ENCODE data around the gene HSD17B14.
"Not testable (repeated sequence)": the region's sequence is repeated elsewhere in the genome, so short reads cannot be mapped to it uniquely, and the experiment has no call there.

HSD17B14 gene

GRCh38 chr19:48867123-48867745 is 30.9 kb upstream of the HSD17B14 start:
- FAIRE-seq = no peak

GRCh38 chr19:48866692-48867091 is 30.4 kb upstream of the HSD17B14 start:
- FAIRE-seq = no peak

GRCh38 chr19:48862827-48863226 is 26.5 kb upstream of the HSD17B14 start:
- FAIRE-seq = no peak

GRCh38 chr19:48861313-48861712 is 25.0 kb upstream of the HSD17B14 start:
- FAIRE-seq = no peak

- FAIRE-seq = no peak
Observed at GRCh38 chr19:48859711-48860572, 23.7 kb upstream of the HSD17B14 start.

GRCh38 chr19:48858984-48859710 is 22.9 kb upstream of the HSD17B14 start:
- no peak for FAIRE-seq

GRCh38 chr19:48856921-48857320 is 20.6 kb upstream of the HSD17B14 start:
- FAIRE-seq = no peak

- no peak for FAIRE-seq
Observed at GRCh38 chr19:48854103-48854502, 17.8 kb upstream of the HSD17B14 start.

GRCh38 chr19:48853483-48853882 is 17.2 kb upstream of the HSD17B14 start:
- no peak for FAIRE-seq

- FAIRE-seq = no peak
Observed at GRCh38 chr19:48852292-48852691, 16.0 kb upstream of the HSD17B14 start.

- FAIRE-seq = not testable (repeated sequence)
Observed at GRCh38 chr19:48846659-48847058, 10.4 kb upstream of the HSD17B14 start.

GRCh38 chr19:48845384-48845783 is 9.1 kb upstream of the HSD17B14 start:
- no peak for FAIRE-seq

- FAIRE-seq = no peak
Observed at GRCh38 chr19:48844472-48844871, 8.2 kb upstream of the HSD17B14 start.

- no peak for FAIRE-seq
Observed at GRCh38 chr19:48842789-48843162, 6.5 kb upstream of the HSD17B14 start.

GRCh38 chr19:48841571-48841970 is 5.3 kb upstream of the HSD17B14 start:
- no peak for FAIRE-seq

- no peak for FAIRE-seq
Observed at GRCh38 chr19:48841047-48841446, 4.8 kb upstream of the HSD17B14 start.

- no peak for FAIRE-seq
Observed at GRCh38 chr19:48837687-48838086, 1.4 kb upstream of the HSD17B14 start.

- peak; percentile 67 for FAIRE-seq
Observed at GRCh38 chr19:48837051-48837524, 797 bp upstream of the HSD17B14 start.

GRCh38 chr19:48835734-48836088 is 580 bp downstream of the HSD17B14 start:
- no peak for FAIRE-seq

GRCh38 chr19:48833977-48834376 is 2.3 kb downstream of the HSD17B14 start:
- no peak for FAIRE-seq

GRCh38 chr19:48833049-48833448 is 3.2 kb downstream of the HSD17B14 start:
- FAIRE-seq = no peak

- FAIRE-seq = no peak
Observed at GRCh38 chr19:48830965-48831364, 5.3 kb downstream of the HSD17B14 start.

GRCh38 chr19:48830088-48830487 is 6.2 kb downstream of the HSD17B14 start:
- FAIRE-seq = no peak

- no peak for FAIRE-seq
Observed at GRCh38 chr19:48826606-48827020, 9.7 kb downstream of the HSD17B14 start.
